ENCODE data around the gene CFAP77. TPM values are rescaled to one million over a fixed set of nuclear protein-coding genes. Genes with fewer than 3 reads are reported as not detected.

The CFAP77 gene
- polyA plus RNA-seq, 1 of the 3 experiments (the other 2 are of a cell fraction): 1.1 TPM

GRCh38 chr9:132622159-132622558 lies 212.1 kb downstream of the CFAP77 start:
- H3K27ac ChIP-seq (ENCODE audit: low read depth in 2 of 2, low read length in 1 of 2): no peak overlapping the region
- POLR2A ChIA-PET: no interaction called here
- 100% methylated on average over 4 of the region's 5 CpGs for WGBS (ENCODE audit: low lambda C conversion rate)
- H3K4me3 ChIP-seq (ENCODE audit: low read depth in 2 of 2, low read length in 1 of 2): no peak overlapping the region
- H3K27me3 ChIP-seq (ENCODE audit: insufficient read depth): no peaks in the 10 kb centered on the region
- H3K9me3 ChIP-seq: no peaks in the 10 kb centered on the region
- TF ChIP-seq EZH2phosphoT487 (IDR thresholded peaks at IDR 0.05; ENCODE audit: borderline replicate concordance, low read depth): no peak
- no peak for TF ChIP-seq MAX (IDR thresholded peaks at IDR 0.05; ENCODE audit: low read depth)
- no peak for TF ChIP-seq POLR2AphosphoS5 (IDR thresholded peaks at IDR 0.05; ENCODE audit: low read depth, low read length)
- CTCF ChIA-PET: interaction anchor here (0.7 to 1.0 kb wide), 2 partner anchors 8 to 29 kb away, joined by 3 read pairs; no protein-coding TSS in a partner anchor
- DNase-seq: no peak
- H3K9ac ChIP-seq: no peak overlapping the region
- peaks cover 55 to 75% of the 10 kb centered on the region in 2 experiments for H3K36me3 ChIP-seq (replicated peaks in 1 of 2; ENCODE audit: control insufficient read depth in 1 of 2, insufficient read depth in 2 of 2, low read length in 1 of 2)
- H3K4me2 ChIP-seq: no peak overlapping the region
- no peaks in the 10 kb centered on the region for H4K20me1 ChIP-seq (ENCODE audit: insufficient read depth)
- no peaks in the 10 kb centered on the region for H3F3A ChIP-seq (replicated peaks; ENCODE audit: insufficient read depth)
- no peaks in the 10 kb centered on the region for H3K9me2 ChIP-seq
- no peaks in the 10 kb centered on the region for H3K79me2 ChIP-seq (ENCODE audit: insufficient read depth)
- H3K4me1 ChIP-seq (ENCODE audit: control insufficient read depth in 1 of 2, insufficient read depth in 2 of 2, low read depth in 1 of 2, low read length in 1 of 2): no peaks in the 10 kb centered on the region; a peak in 1 of 4 replicates
- H2AFZ ChIP-seq (ENCODE audit: low read depth): no peak overlapping the region

Small RNA genes within 50 kb of the gene (small RNA-seq; reads per million reads assigned to genes)
- 0 to 3.1 (median 0.26) reads per million in 7 experiments for gene RNU5D-2P

Other genes starting within 250 kb of the CFAP77 start
- 5.1 and 6.1 TPM in 2 replicates for gene NTNG2, start 248.2 kb upstream of the CFAP77 start, polyA plus RNA-seq (2012; rRNA removed)
- 12.3 and 15.0 TPM in 2 replicates for gene SETX, start 55.2 kb upstream of the CFAP77 start, polyA plus RNA-seq (2012; rRNA removed)
- 11.9 and 12.1 TPM in 2 replicates for gene TTF1, start 3.4 kb upstream of the CFAP77 start, polyA plus RNA-seq (2012; rRNA removed)
- not detected in 2 replicates for gene BARHL1, start 172.4 kb downstream of the CFAP77 start, polyA plus RNA-seq (2012; rRNA removed)